Psoas muscle (tissue), 8 donors: Measurements from ENCODE around the gene GDF15. TPM values are rescaled to one million over a fixed set of nuclear protein-coding genes. Genes with fewer than 3 reads are reported as not detected.

ENCODE experiments used
- ATAC-seq, 4 donors: fragments of 200-7000 bp; cut with Tn5 transposase; one replicate each; pipeline ENCODE4 v1.9.1; 2020; ENCODE audit warnings: moderate library complexity in 3 of 4, mild to moderate bottlenecking in 2 of 4
- DNase-seq, 2 donors: peaks; one replicate each; pipeline ENCODE4 v3.0.0-alpha.2; 2020
- H3K27ac ChIP-seq: fragments of 200-600 bp; one replicate; pipeline ENCODE4 v1.8.0; 2022
- H3K27me3 ChIP-seq, 3 donors: fragments of 200-600 bp in 1 of 3; one replicate each; pipeline versions ENCODE4 v1.6.1 to v1.8.0; 2013 to 2022; ENCODE audit warnings: low read length in 2 of 3, mild to moderate bottlenecking in 2 of 3, moderate library complexity in 1 of 3; ENCODE audit not compliant: insufficient read depth in 3 of 3
- H3K36me3 ChIP-seq, 2 donors: fragments of 200-600 bp in 1 of 2; one replicate each; pipeline versions ENCODE4 v1.6.1 to v1.8.0; 2013 to 2022; ENCODE audit warnings: low read depth in 1 of 2, mild to moderate bottlenecking in 1 of 2, moderate library complexity in 1 of 2; ENCODE audit not compliant: insufficient read depth in 1 of 2
- H3K4me1 ChIP-seq: fragments of 200-600 bp; one replicate; pipeline ENCODE4 v1.8.0; 2022
- H3K4me3 ChIP-seq: fragments of 200-600 bp; one replicate; pipeline ENCODE4 v1.8.0; 2022; ENCODE audit warnings: mild to moderate bottlenecking
- H3K9me3 ChIP-seq: fragments of 200-600 bp; one replicate; pipeline ENCODE4 v1.8.0; 2022
- WGBS, 3 donors: extraction: QIAGEN DNeasy Blood & Tissue Kit; methylation state at CpG; one replicate each; pipeline versions ENCODE4 v1.1.6 to v1.1.7; 2013; 5-methylcytosine and 5-hydroxymethylcytosine counted together
- intact Hi-C, 2 donors: fragments of 100-400 bp; cut with DNase I; formaldehyde crosslinking; loops; one replicate each; pipeline versions ENCODE4 v1.11.0 to v1.14.2; 2022
- polyA plus RNA-seq, 3 donors: library from polyadenylated mRNA; stranded (reverse); fragments of 200-250 nt; gene quantifications; one replicate each; pipeline ENCODE4 v1.2.3, GENCODE V29; 2013
- total RNA-seq, 4 donors: library from RNA; stranded (reverse); fragmentation: NEBNext Ultra II Directional in 2 of 4; extraction: Animal tissue kit (Norgen Biotek cat#: 25700) in 2 of 4; gene quantifications; one replicate each; pipeline versions ENCODE4 v1.2.1 to v1.2.4, GENCODE V29; 2021 to 2023
- TF ChIP-seq, protein P1 (sequence below): fragments of 200-600 bp; IDR thresholded peaks from one replicate; pipeline ENCODE4 v1.8.0; 2022; ENCODE audit warnings: antibody characterized with exemption
- donor health status: healthy with polysubstance abuse.
- donor health status: DM: no; HTN: no; CAD: no; lungs with moderate emphysema.
- donor health status: Bipolar disorder and iron deficiency.
- donor health status: healthy.
- donor health status: DM: yes; HTN: yes; CAD: no.
- donor health status: DM: no; HTN: no; CAD: no.
- donor health status: DM: no; HTN: no; CAD: no.
- donor health status: DM: yes; HTN: yes; CAD: no.

Gene GDF15
- total and polyA plus RNA-seq, 7 donors, result 0.27 to 37.1 (median 0.99) TPM

DNA sequence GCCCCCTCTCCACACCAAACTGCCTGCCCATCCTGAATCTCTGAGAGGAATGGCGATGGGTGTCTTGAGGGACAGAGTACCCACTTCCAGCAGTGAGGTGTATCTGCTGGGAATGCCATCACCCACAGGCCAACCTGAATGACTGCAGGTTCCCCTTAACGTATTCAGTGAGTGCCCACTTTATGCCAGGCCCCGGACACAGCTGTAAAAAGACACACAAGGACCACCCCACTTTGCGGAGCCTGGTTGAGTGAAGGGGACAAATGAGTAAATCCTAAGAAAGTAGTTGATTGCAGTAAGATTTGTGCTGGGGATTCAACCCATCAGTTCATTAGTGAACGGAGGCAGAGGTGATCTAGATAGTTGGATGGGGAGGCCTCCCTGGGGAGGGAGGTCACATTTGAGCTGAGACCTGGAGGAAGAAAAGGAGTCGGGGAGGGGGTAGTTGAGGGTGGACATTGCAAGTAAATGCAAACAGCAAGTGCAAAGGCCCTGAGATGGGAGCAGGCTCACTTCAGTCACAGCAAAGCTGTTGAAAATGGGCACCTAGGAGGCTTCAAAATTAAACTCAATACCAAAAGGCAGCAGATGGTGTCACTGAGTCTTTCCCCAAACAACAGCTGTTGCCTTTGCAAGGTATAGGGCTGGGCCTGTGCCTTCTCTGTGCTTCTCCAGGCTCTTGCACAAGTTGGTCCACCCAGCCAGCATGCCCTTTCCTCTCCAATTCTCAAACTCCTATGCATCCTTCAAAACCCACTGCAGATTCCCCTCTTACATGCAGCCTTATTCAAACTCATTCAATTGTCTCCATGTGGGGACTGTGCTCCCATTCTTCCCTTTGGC lies 4.3 kb downstream of the GDF15 start:
- Histone ChIP-seq H3K27ac (no peak overlapping the region), H3K4me3 (no peak overlapping the region), H3K27me3 (peaks cover 0 to 2% (median 0%) of the 10 kb centered on the region in 3 donors), H3K4me1 (peaks cover 8% of the 10 kb centered on the region), H3K36me3 (no peaks in the 10 kb centered on the region), H3K9me3 (no peaks in the 10 kb centered on the region)
- intact Hi-C loops, result no loop called here
- ATAC-seq, result no peak
- no peak for DNase-seq
- TF ChIP-seq, protein P1, sequence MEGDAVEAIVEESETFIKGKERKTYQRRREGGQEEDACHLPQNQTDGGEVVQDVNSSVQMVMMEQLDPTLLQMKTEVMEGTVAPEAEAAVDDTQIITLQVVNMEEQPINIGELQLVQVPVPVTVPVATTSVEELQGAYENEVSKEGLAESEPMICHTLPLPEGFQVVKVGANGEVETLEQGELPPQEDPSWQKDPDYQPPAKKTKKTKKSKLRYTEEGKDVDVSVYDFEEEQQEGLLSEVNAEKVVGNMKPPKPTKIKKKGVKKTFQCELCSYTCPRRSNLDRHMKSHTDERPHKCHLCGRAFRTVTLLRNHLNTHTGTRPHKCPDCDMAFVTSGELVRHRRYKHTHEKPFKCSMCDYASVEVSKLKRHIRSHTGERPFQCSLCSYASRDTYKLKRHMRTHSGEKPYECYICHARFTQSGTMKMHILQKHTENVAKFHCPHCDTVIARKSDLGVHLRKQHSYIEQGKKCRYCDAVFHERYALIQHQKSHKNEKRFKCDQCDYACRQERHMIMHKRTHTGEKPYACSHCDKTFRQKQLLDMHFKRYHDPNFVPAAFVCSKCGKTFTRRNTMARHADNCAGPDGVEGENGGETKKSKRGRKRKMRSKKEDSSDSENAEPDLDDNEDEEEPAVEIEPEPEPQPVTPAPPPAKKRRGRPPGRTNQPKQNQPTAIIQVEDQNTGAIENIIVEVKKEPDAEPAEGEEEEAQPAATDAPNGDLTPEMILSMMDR, result no peak
- WGBS, 3 donors, result 87 to 97% (median 95%) methylated on average over 6 of the region's 6 CpGs

DNA sequence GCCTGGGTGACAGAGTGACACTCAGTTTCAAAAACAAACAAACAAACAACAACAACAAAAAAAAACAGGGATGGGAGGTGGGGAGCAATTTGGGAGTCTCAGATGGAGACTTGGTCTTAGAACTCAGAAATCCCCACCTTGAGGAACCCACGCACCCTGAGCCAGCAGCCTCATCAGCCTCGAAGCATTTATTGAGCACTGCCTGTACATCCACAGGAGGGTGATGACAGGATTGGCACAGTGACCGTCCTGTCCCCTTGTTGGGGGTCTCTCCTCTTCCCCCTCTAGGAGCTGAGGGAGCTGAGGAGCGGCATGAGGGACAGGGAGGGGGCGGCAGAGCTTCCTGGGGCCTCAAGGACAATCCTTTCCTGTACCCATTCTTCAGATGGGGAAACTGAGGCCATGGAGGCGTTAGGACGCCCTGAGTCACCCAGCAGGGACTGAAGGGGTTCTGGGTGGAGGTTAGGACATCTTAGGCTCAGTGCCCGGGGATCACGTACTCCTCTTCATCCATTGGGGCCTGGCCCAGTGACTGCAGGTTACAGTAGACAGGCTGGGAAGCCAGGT lies 5.6 kb downstream of the GDF15 start:
- Histone ChIP-seq H3K4me1 (peaks cover 14% of the 10 kb centered on the region), H3K27me3 (no peaks in the 10 kb centered on the region), H3K9me3 (no peaks in the 10 kb centered on the region), H3K36me3 (no peaks in the 10 kb centered on the region), H3K4me3 (no peak overlapping the region), H3K27ac (no peak overlapping the region)
- ATAC-seq (no peak), DNase-seq (no peak)
- WGBS, 3 donors, result 80 to 86% (median 84%) methylated on average over 8 to 9 of the region's 9 CpGs
- TF ChIP-seq, protein P1, result no peak
- intact Hi-C loops, result no loop called here

DNA sequence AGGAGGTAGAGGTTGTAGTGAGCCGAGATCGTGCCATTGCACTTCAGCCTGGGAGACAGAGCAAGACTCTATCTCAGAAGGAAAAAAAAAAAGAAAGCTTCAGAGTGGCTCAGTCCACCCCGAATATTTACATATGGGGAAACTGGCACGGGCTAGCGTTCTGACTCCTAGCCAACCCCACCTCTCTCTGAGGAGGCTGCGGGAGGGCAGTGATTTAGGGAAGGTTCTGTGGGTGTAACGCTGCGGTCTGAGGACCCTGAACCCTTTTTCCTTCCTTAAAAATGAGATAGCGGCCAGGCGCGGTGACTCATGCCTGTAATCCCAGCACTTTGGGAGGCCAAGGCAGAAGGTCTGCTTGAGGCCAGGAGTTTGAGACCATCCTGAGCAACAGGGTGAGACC lies 6.5 kb downstream of the GDF15 start:
- intact Hi-C loops, result no loop called here
- Histone ChIP-seq H3K27me3 (no peaks in the 10 kb centered on the region), H3K4me3 (no peak overlapping the region), H3K4me1 (peaks cover 16% of the 10 kb centered on the region), H3K9me3 (no peaks in the 10 kb centered on the region), H3K27ac (no peak overlapping the region), H3K36me3 (no peaks in the 10 kb centered on the region)
- DNase-seq (no peak), ATAC-seq (no peak)
- TF ChIP-seq, protein P1, result no peak
- 76 to 82% (median 78%) methylated on average over 11 of the region's 11 CpGs for WGBS, 3 donors

DNA sequence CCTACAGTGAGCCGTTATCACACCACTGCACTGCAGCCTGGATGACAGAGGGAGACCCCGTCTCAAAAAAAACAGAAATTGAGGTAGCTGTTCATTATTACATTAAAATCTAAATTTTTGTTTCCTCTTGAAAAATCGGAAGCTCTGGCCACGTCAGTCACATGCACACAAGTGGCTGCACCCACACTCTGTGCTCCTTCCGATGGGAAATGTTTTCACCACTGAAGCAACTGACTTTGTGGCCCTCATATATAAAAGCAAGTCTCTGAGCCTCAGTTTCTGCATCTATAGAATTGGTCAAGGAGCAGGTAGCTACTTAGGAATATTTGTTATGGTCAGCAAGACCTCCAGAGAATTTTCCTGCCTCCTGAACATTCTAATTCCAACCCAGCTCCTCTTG lies 7.0 kb downstream of the GDF15 start:
- intact Hi-C loops, result no loop called here
- Histone ChIP-seq H3K9me3 (no peaks in the 10 kb centered on the region), H3K36me3 (no peaks in the 10 kb centered on the region), H3K27ac (no peak overlapping the region), H3K27me3 (no peaks in the 10 kb centered on the region), H3K4me3 (no peak overlapping the region), H3K4me1 (peaks cover 15% of the 10 kb centered on the region)
- TF ChIP-seq, protein P1, result no peak
- DNase-seq, result no peak
- WGBS, 3 donors, result 82 to 90% (median 86%) methylated on average over 5 of the region's 5 CpGs
- no peak for ATAC-seq
